HepG2 (cell line): Measurements from ENCODE around the gene ABHD17B. TPM values are rescaled to one million over a fixed set of nuclear protein-coding genes. Genes with fewer than 3 reads are reported as not detected.
A peak's percentile ranks its signal among the peaks of the same experiment; 100 is the strongest.

Experiments
- ATAC-seq: fragments of 200-7000 bp; cut with Tn5 transposase; 3 replicates; pipeline ENCODE4 v1.9.1; 2020; ENCODE audit warnings: mild to moderate bottlenecking, moderate library complexity
- BruUV-seq: library from RNA; stranded (reverse); fragments of 400-500 nt; replicated peaks from 2 replicates; lab custom pipeline; 2021; lab: Mats Ljungman, UMichigan
- CTCF ChIA-PET: fragments of 300-600 bp; formaldehyde crosslinking; extraction: SDS; loops from one replicate; lab custom pipeline; 2021; ENCODE audit warnings: low total read pairs, inconsistent platforms, low intra/inter-chr PET ratio; lab: Yijun Ruan, JAX
- POLR2A ChIA-PET: fragments of 350-600 bp; sonication (Branson Sonifier 250); formaldehyde crosslinking; loops from one replicate; lab custom pipeline; 2020; ENCODE audit warnings: antibody characterized with exemption, inconsistent platforms; lab: Yijun Ruan, JAX
- DNase-seq: peaks from one replicate; pipeline ENCODE4 v3.0.0-alpha.2; 2015; ENCODE audit warnings: low spot score
- FAIRE-seq: peaks from 3 replicates; lab custom pipeline; 2011; peaks lifted over from hg19 to GRCh38; lab: Jason Lieb, UNC
- H2AFZ ChIP-seq: one replicate; pipeline ENCODE4 v1.6.1; 2011; ENCODE audit warnings: low read length, inconsistent platforms
- H3K27ac ChIP-seq: fragments of 300-600 bp; 3 replicates; pipeline ENCODE4 v1.8.0; 2011; ENCODE audit warnings: mixed run types, mild to moderate bottlenecking, mixed read lengths, low read length, inconsistent platforms; ENCODE audit not compliant: insufficient read depth; ENCODE audit errors: extremely low read length
- H3K27me3 ChIP-seq, 2 experiments: fragments of 200-600 bp in 1 of 2; 2 replicates in 1 of 2; 3 replicates in 1 of 2; pipeline versions ENCODE4 v1.6.0 to v1.8.0; 2011; ENCODE audit warnings: low read length in 2 of 2, mild to moderate bottlenecking in 2 of 2, moderate library complexity in 2 of 2, inconsistent platforms in 1 of 2; ENCODE audit not compliant: insufficient read depth in 2 of 2, control insufficient read depth in 1 of 2
- H3K36me3 ChIP-seq, 2 experiments: fragments of 200-600 bp in 1 of 2; replicated peaks in 1 of 2; 2 replicates in 1 of 2; 3 replicates in 1 of 2; pipeline versions ENCODE4 v1.5.1 to v1.8.0; 2011; ENCODE audit warnings: low read length in 2 of 2, inconsistent platforms in 1 of 2; ENCODE audit not compliant: insufficient read depth in 2 of 2, control insufficient read depth in 1 of 2
- H3K4me1 ChIP-seq: 2 replicates; pipeline ENCODE4 v1.5.1; 2012; ENCODE audit warnings: low read length, inconsistent platforms; ENCODE audit not compliant: insufficient read depth
- H3K4me2 ChIP-seq: 2 replicates; pipeline ENCODE4 v1.6.0; 2011; ENCODE audit warnings: low read depth, low read length, inconsistent platforms
- H3K4me3 ChIP-seq, 3 experiments: fragments of 200-600 bp in 1 of 3; sonication (generic), shearing (Covaris generic) in 1 of 3; replicated peaks in 1 of 3; 2 replicates each; pipeline ENCODE4 v1.5.1; 2011 to 2016; ENCODE audit warnings: low read length in 3 of 3, inconsistent platforms in 2 of 3, low read depth in 2 of 3, mild to moderate bottlenecking in 2 of 3, control low read depth in 1 of 3, mixed read lengths in 1 of 3; ENCODE audit not compliant: insufficient read depth in 1 of 3
- H3K79me2 ChIP-seq: one replicate; pipeline ENCODE4 v1.6.1; 2011; ENCODE audit warnings: low read length, inconsistent platforms; ENCODE audit not compliant: insufficient read depth
- H3K9ac ChIP-seq: 2 replicates; pipeline ENCODE4 v1.6.0; 2011; ENCODE audit warnings: mild to moderate bottlenecking, low read depth, low read length, inconsistent platforms; ENCODE audit not compliant: insufficient read depth
- H3K9me3 ChIP-seq: 2 replicates; pipeline ENCODE4 v1.5.1; 2012; ENCODE audit warnings: mild to moderate bottlenecking, low read length
- H4K20me1 ChIP-seq: 2 replicates; pipeline ENCODE4 v1.6.0; 2011; ENCODE audit warnings: inconsistent platforms, mild to moderate bottlenecking, low read length, moderate library complexity; ENCODE audit not compliant: insufficient read depth
- FOXA1 ChIP-seq, 2 experiments: fragments of 450-650 bp in 1 of 2; sonication (generic) in 1 of 2; formaldehyde crosslinking in 1 of 2; IDR thresholded peaks; 2 replicates each; pipeline versions ENCODE4 v1.4.0 to v1.6.1; 2016 to 2020; ENCODE audit warnings: missing genetic modification reagents in 1 of 2
- FOXA3 ChIP-seq: IDR thresholded peaks from 2 replicates; pipeline ENCODE4 v1.6.1; 2016; ENCODE audit warnings: missing genetic modification reagents, missing compliant biosample characterization
- NFE2L2 ChIP-seq: fragments of 150-350 bp; IDR thresholded peaks from 2 replicates; pipeline ENCODE4 v1.6.1; 2014; ENCODE audit warnings: low read length
- SAFB2 ChIP-seq: sonication (generic); formaldehyde crosslinking; IDR thresholded peaks from 2 replicates; pipeline ENCODE4 v1.5.1; 2020; ENCODE audit warnings: missing genetic modification reagents, low read depth, mild to moderate bottlenecking, borderline replicate concordance
- SALL2 ChIP-seq: sonication (generic); formaldehyde crosslinking; IDR thresholded peaks from 2 replicates; pipeline ENCODE4 v1.8.1; 2023; ENCODE audit warnings: mild to moderate bottlenecking, missing genetic modification reagents, inconsistent platforms
- ZNF253 ChIP-seq: sonication (generic); formaldehyde crosslinking; IDR thresholded peaks from 2 replicates; pipeline ENCODE4 v1.8.0; 2022; ENCODE audit warnings: mild to moderate bottlenecking, missing genetic modification reagents, borderline replicate concordance
- ZNF724P ChIP-seq: sonication (generic); formaldehyde crosslinking; IDR thresholded peaks from 2 replicates; pipeline ENCODE4 v1.8.0; 2022; ENCODE audit warnings: missing genetic modification reagents, borderline replicate concordance
- WGBS: methylation state at CpG from one replicate; pipeline ENCODE4 v1.1.6; 2017; ENCODE audit warnings: low lambda C conversion rate; 5-methylcytosine and 5-hydroxymethylcytosine counted together
- in situ Hi-C: cut with HindIII; loops from 2 replicates; pipeline ENCODE4 v1.10.0; 2017; ENCODE audit warnings: low pct_unique_long_range_greater_than_20kb; ENCODE audit not compliant: extremely low pct_ligation_motif_present
- intact Hi-C: fragments of 100-400 bp; cut with micrococcal nuclease; formaldehyde crosslinking; loops from one replicate; pipeline ENCODE4 v1.10.0; 2022; ENCODE audit not compliant: unreplicated experiment
- polyA plus RNA-seq, 8 experiments: library from polyadenylated mRNA; depleted of rRNA in 3 of 8; stranded (reverse) in 7 of 8; unstranded in 1 of 8; fragments of >200 nt; fragmentation: Illumina TruSeq in 4 of 8; extraction: Trizol in 4 of 8; gene quantifications; 2 replicates each; pipeline versions ENCODE4 v1.2.1 to v1.2.3, GENCODE V29; 2011 to 2016; ENCODE audit warnings: low read depth in 4 of 8, missing spikeins in 1 of 8, mixed read lengths in 1 of 8; ENCODE audit not compliant: insufficient read depth in 1 of 8
- total RNA-seq, 5 experiments: library from RNA; depleted of rRNA; stranded (reverse); fragments of >200 nt; fragmentation: Illumina TruSeq; extraction: Trizol; gene quantifications; 2 replicates each; pipeline ENCODE4 v1.2.3, GENCODE V29; 2016; ENCODE audit warnings: low read depth in 1 of 5
- TF ChIP-seq, protein P1 (sequence below): sonication (generic); formaldehyde crosslinking; conservative IDR thresholded peaks from 2 replicates; pipeline ENCODE4 v1.8.0; 2022; ENCODE audit warnings: mild to moderate bottlenecking, moderate library complexity, missing genetic modification reagents
- TF ChIP-seq, protein P2 (sequence below): IDR thresholded peaks from 2 replicates; pipeline ENCODE4 v1.6.1; 2016; ENCODE audit warnings: low read depth

Gene ABHD17B
- total and polyA plus RNA-seq, 2 of the 13 experiments (the other 11 are each of a cell fraction or from before 2014, with no cell fraction given): 11.3 to 22.0 TPM

DNA sequence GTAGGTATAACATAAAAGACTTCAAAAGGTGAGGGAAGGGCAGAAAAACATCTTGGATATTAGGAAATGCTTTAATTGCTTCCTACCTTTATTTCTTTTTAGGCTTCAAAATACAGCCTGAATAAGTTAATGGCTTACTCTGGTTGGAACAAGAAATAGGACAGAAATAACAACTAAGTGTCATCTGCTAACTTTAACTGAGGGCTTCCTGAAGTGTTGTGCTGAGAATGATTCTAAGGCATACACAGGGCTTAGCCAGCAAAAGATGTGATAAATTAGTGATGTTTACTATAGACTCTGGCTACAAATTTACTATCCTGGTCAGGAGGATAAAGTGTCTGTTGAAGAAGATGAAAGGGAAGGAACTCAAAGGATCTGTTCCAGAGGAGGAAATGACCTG, 34.2 kb downstream of the ABHD17B start (continued):
- TF ChIP-seq, protein P1, sequence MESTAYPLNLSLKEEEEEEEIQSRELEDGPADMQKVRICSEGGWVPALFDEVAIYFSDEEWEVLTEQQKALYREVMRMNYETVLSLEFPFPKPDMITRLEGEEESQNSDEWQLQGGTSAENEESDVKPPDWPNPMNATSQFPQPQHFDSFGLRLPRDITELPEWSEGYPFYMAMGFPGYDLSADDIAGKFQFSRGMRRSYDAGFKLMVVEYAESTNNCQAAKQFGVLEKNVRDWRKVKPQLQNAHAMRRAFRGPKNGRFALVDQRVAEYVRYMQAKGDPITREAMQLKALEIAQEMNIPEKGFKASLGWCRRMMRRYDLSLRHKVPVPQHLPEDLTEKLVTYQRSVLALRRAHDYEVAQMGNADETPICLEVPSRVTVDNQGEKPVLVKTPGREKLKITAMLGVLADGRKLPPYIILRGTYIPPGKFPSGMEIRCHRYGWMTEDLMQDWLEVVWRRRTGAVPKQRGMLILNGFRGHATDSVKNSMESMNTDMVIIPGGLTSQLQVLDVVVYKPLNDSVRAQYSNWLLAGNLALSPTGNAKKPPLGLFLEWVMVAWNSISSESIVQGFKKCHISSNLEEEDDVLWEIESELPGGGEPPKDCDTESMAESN (CRISPR knock-in tag): no peak
- no peak for TF ChIP-seq NFE2L2
- no peak for TF ChIP-seq SAFB2

DNA sequence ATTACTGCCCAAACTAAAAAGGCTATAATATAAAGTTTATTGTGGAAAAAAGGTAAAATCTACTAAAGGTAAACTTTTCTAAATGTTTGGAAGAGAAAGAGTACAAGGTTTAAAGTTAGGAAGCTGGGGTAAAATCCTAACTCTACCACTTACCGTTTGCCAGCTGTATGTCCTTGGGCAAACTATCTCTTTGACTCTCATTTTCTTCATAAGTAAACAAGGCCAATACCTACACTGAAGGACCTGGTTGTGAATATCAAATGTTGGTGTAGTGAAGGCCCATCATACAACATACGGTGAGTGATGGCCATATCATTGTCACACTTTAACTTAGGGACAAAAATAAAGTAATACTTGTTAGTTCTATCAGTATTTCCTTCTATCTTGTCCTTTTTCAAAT, 34.9 kb downstream of the ABHD17B start:
- Histone ChIP-seq H2AFZ (no peak overlapping the region), H3K9ac (no peak overlapping the region), H3K36me3 (peaks cover 2 to 8% of the 10 kb centered on the region in 2 experiments; a peak in 2 of 5 replicates), H3K79me2 (peaks cover 60% of the 10 kb centered on the region), H4K20me1 (peaks cover 15% of the 10 kb centered on the region), H3K27me3 (no peaks in the 10 kb centered on the region)
- CTCF ChIA-PET: no interaction called here
- intact Hi-C loops: no loop called here
- DNase-seq: peak; percentile 11
- TF ChIP-seq ZNF724P (CRISPR knock-in tag): no peak
- no peak for TF ChIP-seq FOXA1 (IDR thresholded peaks at IDR 0.05)
- TF ChIP-seq FOXA1 (CRISPR knock-in tag; IDR thresholded peaks at IDR 0.05): peak; percentile 62
- peak; percentile 83 for TF ChIP-seq FOXA3
- TF ChIP-seq, protein P2, sequence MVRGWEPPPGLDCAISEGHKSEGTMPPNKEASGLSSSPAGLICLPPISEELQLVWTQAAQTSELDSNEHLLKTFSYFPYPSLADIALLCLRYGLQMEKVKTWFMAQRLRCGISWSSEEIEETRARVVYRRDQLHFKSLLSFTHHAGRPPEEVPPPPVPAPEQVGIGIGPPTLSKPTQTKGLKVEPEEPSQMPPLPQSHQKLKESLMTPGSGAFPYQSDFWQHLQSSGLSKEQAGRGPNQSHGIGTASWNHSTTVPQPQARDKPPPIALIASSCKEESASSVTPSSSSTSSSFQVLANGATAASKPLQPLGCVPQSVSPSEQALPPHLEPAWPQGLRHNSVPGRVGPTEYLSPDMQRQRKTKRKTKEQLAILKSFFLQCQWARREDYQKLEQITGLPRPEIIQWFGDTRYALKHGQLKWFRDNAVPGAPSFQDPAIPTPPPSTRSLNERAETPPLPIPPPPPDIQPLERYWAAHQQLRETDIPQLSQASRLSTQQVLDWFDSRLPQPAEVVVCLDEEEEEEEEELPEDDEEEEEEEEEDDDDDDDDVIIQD (CRISPR knock-in tag): peak; percentile 64; the same call in 1 of the 2 replicates
- TF ChIP-seq ZNF253 (CRISPR knock-in tag): no peak
- no peak for TF ChIP-seq SALL2 (CRISPR knock-in tag)
- TF ChIP-seq, all 625 proteins: peak for 3
- POLR2A ChIA-PET: no interaction called here
- BruUV-seq: no TSS peak
- no peak overlapping the region for H3K4me3 ChIP-seq
- H3K9me3 ChIP-seq: peaks cover 11% of the 10 kb centered on the region; the same call in 1 of the 2 replicates
- ATAC-seq (peak; percentile 51; the same call in 2 of the 3 replicates), FAIRE-seq (no peak)
- no peak overlapping the region for H3K4me2 ChIP-seq
- 44% methylated on average over 2 of the region's 2 CpGs for WGBS
- in situ Hi-C loops: no loop called here
- no peak overlapping the region for H3K27ac ChIP-seq
- peaks cover 40% of the 10 kb centered on the region for H3K4me1 ChIP-seq
